Measurements from ENCODE around the gene SERPINA4.

SERPINA4 gene

GRCh38 chr14:94542111-94542810 lies 19.0 kb upstream of the SERPINA4 start:
- no peak for DNase-seq

- DNase-seq, result no peak
Measured at GRCh38 chr14:94542811-94543440, 18.3 kb upstream of the SERPINA4 start.

- no peak for DNase-seq
Measured at GRCh38 chr14:94543449-94544124, 17.7 kb upstream of the SERPINA4 start.

- DNase-seq, result no peak
Measured at GRCh38 chr14:94544726-94545125, 16.5 kb upstream of the SERPINA4 start.

- DNase-seq, result peak in 44 of 56 donors; percentile 3 to 88 (median 50)
Measured at GRCh38 chr14:94545131-94545841, 16.0 kb upstream of the SERPINA4 start.

- DNase-seq, result no peak
Measured at GRCh38 chr14:94547151-94547680, 14.0 kb upstream of the SERPINA4 start.

- no peak for DNase-seq
Measured at GRCh38 chr14:94547726-94548125, 13.5 kb upstream of the SERPINA4 start.

GRCh38 chr14:94548131-94548998 lies 12.9 kb upstream of the SERPINA4 start:
- DNase-seq, result no peak

GRCh38 chr14:94548999-94549985 lies 11.9 kb upstream of the SERPINA4 start:
- peak in 38 of 56 donors; percentile 5 to 70 (median 28) for DNase-seq

- DNase-seq, result no peak
Measured at GRCh38 chr14:94550041-94550440, 11.2 kb upstream of the SERPINA4 start.

- DNase-seq, result no peak
Measured at GRCh38 chr14:94555991-94556390, 5.3 kb upstream of the SERPINA4 start.

GRCh38 chr14:94557327-94557726 lies 3.9 kb upstream of the SERPINA4 start:
- DNase-seq, result no peak

GRCh38 chr14:94558842-94559241 lies 2.4 kb upstream of the SERPINA4 start:
- no peak for DNase-seq

- peak in 3 of 56 donors; percentile 13 to 21 (median 16) for DNase-seq
Measured at GRCh38 chr14:94559638-94560290, 1.5 kb upstream of the SERPINA4 start.

- no peak for DNase-seq
Measured at GRCh38 chr14:94560291-94560665, 964 bp upstream of the SERPINA4 start.

- no peak for DNase-seq
Measured at GRCh38 chr14:94561656-94562010, 391 bp downstream of the SERPINA4 start.

GRCh38 chr14:94562022-94562421 lies 780 bp downstream of the SERPINA4 start:
- DNase-seq, result no peak

- no peak for DNase-seq
Measured at GRCh38 chr14:94562941-94563883, 2.0 kb downstream of the SERPINA4 start.
